HG03571 (cell line): ENCODE measurements around the gene CLIC5.
"Not testable (repeated sequence)": the region's sequence is repeated elsewhere in the genome, so short reads cannot be mapped to it uniquely, and the experiment has no call there.

Experiments used
- ATAC-seq: cut with Tn5 transposase; IDR thresholded peaks from one replicate; pipeline ENCODE4 v1.9.1; 2021; ENCODE audit not compliant: unreplicated experiment

Gene CLIC5

GRCh38 chr6:45929421-45930361 is 86.0 kb downstream of the CLIC5 start:
- ATAC-seq: no peak

- no peak for ATAC-seq
These were observed 86.8 kb downstream of the CLIC5 start for GRCh38 chr6:45928721-45929305.

- ATAC-seq: no peak
These were observed 88.0 kb downstream of the CLIC5 start for GRCh38 chr6:45927421-45928320.

- not testable (repeated sequence) for ATAC-seq
These were observed 89.2 kb downstream of the CLIC5 start for GRCh38 chr6:45926423-45926822.

DNA sequence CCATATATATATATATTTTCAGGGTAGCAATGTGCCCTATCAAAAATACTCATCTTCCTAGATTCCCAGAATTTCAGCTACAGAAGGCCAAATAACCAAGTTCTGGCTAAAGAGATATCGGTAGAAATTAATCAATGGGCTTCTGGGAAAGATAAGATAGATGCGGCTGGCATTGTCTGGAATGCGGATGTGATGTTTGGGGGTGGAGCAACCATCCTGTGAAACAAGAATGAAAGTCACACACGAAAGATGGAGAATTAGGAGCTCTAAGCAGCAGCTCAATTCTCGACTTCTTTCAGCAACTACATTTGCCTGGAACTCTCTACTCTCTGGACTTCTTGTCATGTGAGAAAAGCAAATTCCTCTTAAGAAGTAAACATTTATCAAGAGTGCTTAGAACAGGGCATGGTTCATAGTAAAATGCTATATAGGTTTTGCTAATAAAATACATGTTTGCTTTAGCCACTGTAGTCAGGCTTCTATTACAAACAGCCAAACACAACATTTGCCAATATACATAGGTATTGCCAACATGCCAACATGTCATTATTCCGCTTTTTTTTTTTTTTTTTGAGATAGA is 90.8 kb downstream of the CLIC5 start:
- no peak for ATAC-seq

GRCh38 chr6:45923831-45924391 is 91.7 kb downstream of the CLIC5 start:
- ATAC-seq: no peak

- no peak for ATAC-seq
These were observed 92.8 kb downstream of the CLIC5 start for GRCh38 chr6:45922728-45923351.

DNA sequence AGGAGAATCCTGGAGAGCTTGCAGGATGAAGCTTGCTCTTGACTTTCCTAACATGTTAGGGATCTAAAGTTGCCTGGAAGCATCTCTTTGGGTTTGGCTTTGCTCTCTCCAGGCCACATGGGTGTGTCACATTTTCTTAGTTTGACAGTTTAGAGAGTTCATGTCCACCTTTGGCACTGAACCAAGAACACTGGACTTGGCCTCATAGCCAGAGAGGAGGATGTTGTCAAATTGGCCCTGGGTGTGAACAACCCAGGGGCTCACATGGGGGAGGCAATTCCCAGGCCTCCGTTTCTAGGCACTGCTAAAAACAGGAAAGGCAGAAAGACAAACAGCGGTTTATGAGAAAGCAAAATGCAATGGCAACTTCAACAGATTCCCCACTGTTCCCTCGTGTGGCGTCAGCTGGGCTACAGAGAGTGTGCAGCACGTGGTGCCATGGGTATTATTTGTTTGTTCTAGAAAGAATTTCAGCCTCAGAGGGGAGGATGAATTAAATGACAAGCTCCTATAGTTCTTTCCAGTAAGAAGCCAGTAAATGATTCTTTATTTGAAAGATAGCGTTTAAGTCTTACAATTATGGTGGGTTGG is 93.9 kb downstream of the CLIC5 start:
- no peak for ATAC-seq

DNA sequence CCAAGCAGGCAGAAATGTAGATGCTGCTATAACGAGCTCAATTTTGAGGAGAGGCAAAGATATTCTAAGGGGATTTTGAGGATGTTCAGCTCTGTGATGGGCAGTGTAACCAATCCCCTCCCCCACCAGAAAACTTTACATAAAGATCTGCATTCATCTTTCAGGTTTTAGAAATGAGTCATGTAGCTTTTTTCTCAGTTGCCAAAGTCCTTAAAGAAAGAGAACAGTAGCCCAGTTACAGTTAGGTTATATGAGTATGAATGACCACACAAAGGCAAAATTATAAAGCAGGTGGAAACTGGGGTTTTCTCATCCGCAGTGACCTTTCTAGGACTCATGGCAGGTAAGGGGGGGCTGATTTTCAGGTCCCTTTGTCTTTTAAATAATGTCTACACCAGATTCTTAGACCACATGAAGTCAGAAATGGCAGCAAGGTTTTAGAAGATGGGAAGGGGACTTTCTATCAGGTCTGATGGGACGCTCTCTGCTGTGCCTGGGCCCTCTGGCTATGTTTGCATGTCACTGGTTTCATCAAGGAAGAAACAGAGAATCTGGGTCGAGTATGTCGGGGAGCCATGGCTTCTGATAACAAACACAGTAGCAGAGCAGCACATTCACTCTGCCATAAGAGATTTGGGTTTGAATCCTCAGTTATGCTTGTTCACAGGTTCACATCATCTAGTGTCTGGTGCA is 94.7 kb downstream of the CLIC5 start:
- ATAC-seq: peak; percentile 60

DNA sequence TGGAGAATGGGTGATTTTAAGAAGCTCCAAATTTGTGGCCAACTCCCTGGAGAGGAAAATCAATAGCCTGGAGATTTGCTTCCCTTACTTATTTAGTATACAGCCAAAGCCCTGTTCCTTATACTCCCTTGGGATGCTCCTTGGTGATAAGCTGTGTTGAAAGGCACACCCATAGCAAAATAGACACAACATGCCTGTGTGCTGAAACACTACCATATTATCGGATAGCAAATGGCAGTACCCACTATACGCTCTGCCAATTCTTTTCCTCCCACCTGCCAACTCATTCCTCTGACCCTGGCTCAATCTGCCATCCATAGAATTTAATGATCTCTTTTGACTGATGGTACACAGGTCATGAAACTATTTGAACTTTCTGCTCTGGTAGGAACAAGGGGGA is 98.2 kb downstream of the CLIC5 start:
- no peak for ATAC-seq

DNA sequence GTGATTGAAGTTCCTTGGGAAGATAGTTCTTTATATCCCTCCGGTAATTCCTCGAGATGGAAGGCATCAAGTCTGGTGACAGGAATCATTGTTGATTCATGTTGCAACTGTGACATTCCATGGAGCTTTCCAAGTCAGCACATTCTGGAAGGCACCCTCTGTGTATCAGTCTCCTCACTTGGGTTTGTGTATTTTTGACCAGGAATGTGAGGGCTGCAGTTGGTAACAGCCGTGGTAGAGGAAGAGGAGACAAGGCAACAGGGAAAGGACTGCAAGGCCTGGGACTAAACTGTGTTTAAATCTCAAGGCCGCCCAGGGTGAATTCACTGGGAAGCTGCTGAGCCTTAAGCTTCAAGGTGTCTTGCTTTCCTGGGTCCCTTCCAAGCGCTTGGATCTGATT is 99.0 kb downstream of the CLIC5 start:
- ATAC-seq: no peak

DNA sequence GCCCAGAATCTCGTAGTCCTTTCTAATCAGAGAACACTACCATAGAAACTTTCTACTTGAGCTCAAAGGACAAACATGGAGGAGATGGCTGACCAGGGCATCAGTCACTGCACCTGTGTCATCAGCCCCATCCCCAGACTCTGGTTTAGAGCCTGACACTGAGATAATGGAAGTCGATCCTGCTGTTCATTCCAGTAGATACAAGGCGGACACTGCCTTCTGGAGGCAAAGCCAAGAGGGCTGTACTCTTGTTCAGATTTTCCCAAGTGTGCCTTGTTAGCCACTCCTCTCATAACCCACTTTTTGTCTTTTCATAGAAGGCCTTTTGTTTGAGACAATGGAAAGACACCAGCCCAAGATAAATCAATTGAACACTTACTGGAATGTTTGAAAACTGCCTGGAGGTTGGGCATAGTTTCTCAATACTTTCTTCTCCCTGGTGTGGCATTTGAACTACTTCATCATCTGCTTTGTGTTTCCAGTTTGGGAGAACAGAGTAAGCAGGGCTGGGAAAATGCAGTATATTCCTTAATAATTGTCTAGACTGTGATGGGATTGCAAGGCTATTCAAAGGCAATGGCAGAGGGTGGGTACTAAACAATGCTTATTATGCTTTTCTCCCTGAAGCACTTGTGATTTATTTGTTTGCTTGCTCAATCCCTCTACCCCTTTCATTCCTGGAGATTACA is 99.7 kb downstream of the CLIC5 start:
- ATAC-seq: no peak

DNA sequence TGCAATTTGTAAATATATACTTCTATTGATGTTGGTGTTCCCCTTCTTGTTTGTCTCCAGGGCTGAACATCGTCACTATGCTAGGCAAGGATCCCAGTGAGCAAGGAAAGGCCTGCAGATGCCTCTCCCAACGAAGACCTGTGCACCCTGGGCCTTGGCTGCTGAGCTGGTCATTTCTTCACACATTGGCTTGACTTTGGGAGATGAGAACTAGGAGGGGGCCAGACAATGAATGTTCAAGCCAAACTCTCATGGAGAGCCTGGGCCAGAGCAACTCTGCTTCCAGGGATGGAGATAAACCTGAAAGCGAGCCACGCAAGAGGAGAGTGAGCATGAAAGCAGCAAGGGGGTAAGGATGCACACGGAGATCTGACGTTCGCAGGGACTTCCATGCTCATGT is 104.0 kb downstream of the CLIC5 start:
- ATAC-seq: no peak

DNA sequence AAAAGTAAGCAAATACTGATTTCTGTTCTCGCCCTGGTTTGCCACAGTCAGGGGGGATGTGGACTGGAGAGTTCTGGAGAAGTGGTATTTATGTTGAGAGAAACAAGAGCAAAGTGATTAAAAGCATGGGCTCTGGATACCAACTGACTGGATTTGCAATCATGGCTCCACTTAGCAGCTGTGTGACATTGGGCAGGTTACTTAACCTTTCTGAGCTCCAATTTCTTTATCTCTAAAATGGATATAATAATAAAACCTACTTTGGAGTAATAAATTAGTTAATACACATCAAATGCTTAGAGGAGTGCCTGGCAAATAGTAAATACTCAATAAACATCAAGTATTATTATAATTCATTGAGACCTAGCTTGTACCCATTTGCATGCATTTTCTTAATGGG is 111.7 kb downstream of the CLIC5 start:
- ATAC-seq: no peak

GRCh38 chr6:45902984-45903383 is 112.7 kb downstream of the CLIC5 start:
- no peak for ATAC-seq

DNA sequence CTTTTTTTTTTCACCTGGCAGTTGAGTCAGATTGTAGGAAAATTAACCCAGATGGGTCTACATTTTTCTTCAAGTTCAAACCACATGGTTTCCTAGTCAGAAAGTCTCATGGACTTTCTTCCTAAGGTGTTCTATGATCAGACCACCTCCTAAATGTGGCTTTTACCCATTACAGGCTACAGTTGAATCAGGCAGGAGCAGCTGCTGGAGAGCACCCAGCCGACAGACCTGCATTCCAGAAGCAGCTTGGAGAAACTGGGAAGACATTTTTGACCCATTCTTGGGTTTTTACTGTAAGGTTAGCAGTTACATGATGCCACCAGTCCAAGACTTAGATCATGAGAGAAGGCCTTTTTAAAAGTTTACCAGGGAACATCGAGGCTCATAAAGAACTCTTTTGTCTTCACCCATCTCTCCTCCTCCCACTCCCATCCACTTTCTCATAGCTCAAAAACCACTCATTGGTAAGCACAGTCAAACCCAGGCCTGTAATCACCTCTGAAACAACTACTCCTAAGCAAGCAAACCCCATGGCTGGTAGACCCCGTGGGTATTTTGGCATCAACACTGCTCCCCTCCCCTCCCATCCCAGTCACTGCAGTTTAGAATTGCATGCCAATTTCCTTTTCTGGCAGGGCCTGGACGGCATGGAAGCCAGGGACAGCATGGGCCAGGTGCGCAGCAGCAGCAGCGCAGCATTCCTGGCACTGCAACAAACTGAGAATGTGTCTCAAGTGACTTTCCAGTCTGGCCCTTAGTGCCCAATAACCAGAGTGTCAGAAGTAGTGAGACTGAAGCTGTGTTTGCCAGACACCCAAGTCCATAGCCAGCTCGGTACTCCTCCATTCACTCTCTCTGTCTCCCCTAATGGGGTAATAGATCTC is 113.7 kb downstream of the CLIC5 start:
- ATAC-seq: no peak

- ATAC-seq: no peak
These were observed 114.6 kb downstream of the CLIC5 start for GRCh38 chr6:45900808-45901752.
